Activated naive CD4-positive, alpha-beta T cell treated with anti-CD3 and anti-CD28 coated beads, Interleukin-2, amount 50 U/mL, for 72 hours (primary cell): ENCODE data around the gene PLA2G4A. TPM values are rescaled to one million over a fixed set of nuclear protein-coding genes. Genes with fewer than 3 reads are reported as not detected.
"Not testable (repeated sequence)": the region's sequence is repeated elsewhere in the genome, so short reads cannot be mapped to it uniquely, and the experiment has no call there.

Experiments used
- ATAC-seq, 2 donors: fragments of 150-1000 bp; cut with Tn5 transposase; 2 replicates each; pipeline ENCODE4 v1.10.0; 2021; ENCODE audit warnings: mild to moderate bottlenecking in 2 of 2, moderate library complexity in 2 of 2
- DNase-seq, 2 donors: peaks; one replicate each; pipeline ENCODE4 v3.0.0; 2021 to 2022; ENCODE audit warnings: low spot score in 2 of 2
- H3K27ac Mint-ChIP-seq, 2 donors: one replicate each; pipeline ENCODE4 v1.8.0; 2022; ENCODE audit warnings: mild to moderate bottlenecking in 2 of 2, mixed read lengths in 2 of 2
- H3K36me3 Mint-ChIP-seq, 2 donors: one replicate each; pipeline ENCODE4 v1.8.0; 2022; ENCODE audit warnings: mixed read lengths in 2 of 2
- H3K9me3 Mint-ChIP-seq, 2 donors: one replicate each; pipeline ENCODE4 v1.8.0; 2022; ENCODE audit warnings: mixed read lengths in 2 of 2
- total RNA-seq, 2 donors: library from RNA; stranded (reverse); gene quantifications; one replicate each; pipeline ENCODE4 v1.2.3, GENCODE V29; 2022

Gene PLA2G4A
- total RNA-seq, 2 donors from 2014 or later = 0.09 to 0.27 TPM

GRCh38 chr1:186888367-186888766 is 59.6 kb downstream of the PLA2G4A start:
- H3K27ac Mint-ChIP-seq = no peak overlapping the region
- ATAC-seq (no peak), DNase-seq (no peak)
- peaks cover 0 to 5% of the 10 kb centered on the region in 2 donors for H3K36me3 Mint-ChIP-seq
- H3K9me3 Mint-ChIP-seq = peaks cover 8 to 13% of the 10 kb centered on the region in 2 donors

- no peak overlapping the region for H3K27ac Mint-ChIP-seq
- H3K9me3 Mint-ChIP-seq = no peaks in the 10 kb centered on the region
- no peaks in the 10 kb centered on the region for H3K36me3 Mint-ChIP-seq
- DNase-seq (no peak), ATAC-seq (no peak)
Observed at GRCh38 chr1:186892936-186893335, 64.2 kb downstream of the PLA2G4A start.

- no peak for DNase-seq
- ATAC-seq = no peak
- Mint-ChIP-seq H3K9me3 (no peaks in the 10 kb centered on the region), H3K36me3 (no peaks in the 10 kb centered on the region), H3K27ac (no peak overlapping the region)
Observed at GRCh38 chr1:186894415-186894814, 65.7 kb downstream of the PLA2G4A start.

- Mint-ChIP-seq H3K9me3 (no peaks in the 10 kb centered on the region), H3K36me3 (no peaks in the 10 kb centered on the region), H3K27ac (no peak overlapping the region)
- DNase-seq (no peak), ATAC-seq (no peak)
Observed at GRCh38 chr1:186896211-186896610, 67.5 kb downstream of the PLA2G4A start.

GRCh38 chr1:186897008-186897407 is 68.3 kb downstream of the PLA2G4A start:
- Mint-ChIP-seq H3K9me3 (no peaks in the 10 kb centered on the region), H3K27ac (no peak overlapping the region), H3K36me3 (no peaks in the 10 kb centered on the region)
- no peak for ATAC-seq
- no peak for DNase-seq

- DNase-seq = no peak
- no peak overlapping the region for H3K27ac Mint-ChIP-seq
- no peaks in the 10 kb centered on the region for H3K9me3 Mint-ChIP-seq
- peak in 1 of 2 donors; percentile 28 for ATAC-seq
- no peaks in the 10 kb centered on the region for H3K36me3 Mint-ChIP-seq
Observed at GRCh38 chr1:186899577-186899976, 70.8 kb downstream of the PLA2G4A start.

- Mint-ChIP-seq H3K27ac (no peak overlapping the region), H3K9me3 (no peaks in the 10 kb centered on the region), H3K36me3 (no peaks in the 10 kb centered on the region)
- DNase-seq (no peak), ATAC-seq (no peak)
Observed at GRCh38 chr1:186899977-186900376, 71.2 kb downstream of the PLA2G4A start.

- DNase-seq = no peak
- Mint-ChIP-seq H3K36me3 (no peaks in the 10 kb centered on the region), H3K9me3 (no peaks in the 10 kb centered on the region), H3K27ac (no peak overlapping the region)
- no peak for ATAC-seq
Observed at GRCh38 chr1:186900539-186901237, 71.9 kb downstream of the PLA2G4A start.

GRCh38 chr1:186901631-186902030 is 72.9 kb downstream of the PLA2G4A start:
- Mint-ChIP-seq H3K36me3 (no peaks in the 10 kb centered on the region), H3K9me3 (no peaks in the 10 kb centered on the region), H3K27ac (no peak overlapping the region)
- DNase-seq = no peak
- no peak for ATAC-seq

GRCh38 chr1:186903374-186904136 is 74.8 kb downstream of the PLA2G4A start:
- Mint-ChIP-seq H3K36me3 (no peaks in the 10 kb centered on the region), H3K9me3 (no peaks in the 10 kb centered on the region), H3K27ac (no peak overlapping the region)
- no peak for DNase-seq
- ATAC-seq = no peak

- no peak for ATAC-seq
- no peak for DNase-seq
- no peak overlapping the region for H3K27ac Mint-ChIP-seq
- no peaks in the 10 kb centered on the region for H3K9me3 Mint-ChIP-seq
- H3K36me3 Mint-ChIP-seq = no peaks in the 10 kb centered on the region
Observed at GRCh38 chr1:186904361-186904760, 75.6 kb downstream of the PLA2G4A start.

GRCh38 chr1:186905561-186905960 is 76.8 kb downstream of the PLA2G4A start:
- no peaks in the 10 kb centered on the region for H3K9me3 Mint-ChIP-seq
- ATAC-seq (no peak), DNase-seq (no peak)
- H3K36me3 Mint-ChIP-seq = no peaks in the 10 kb centered on the region
- no peak overlapping the region for H3K27ac Mint-ChIP-seq

GRCh38 chr1:186915555-186915954 is 86.8 kb downstream of the PLA2G4A start:
- Mint-ChIP-seq H3K36me3 (no peaks in the 10 kb centered on the region), H3K27ac (no peak overlapping the region), H3K9me3 (no peaks in the 10 kb centered on the region)
- DNase-seq = no peak
- ATAC-seq = no peak

GRCh38 chr1:186917106-186917786 is 88.5 kb downstream of the PLA2G4A start:
- not testable (repeated sequence) for ATAC-seq, H3K27ac Mint-ChIP-seq, H3K36me3 Mint-ChIP-seq, DNase-seq, H3K9me3 Mint-ChIP-seq

GRCh38 chr1:186921386-186921785 is 92.6 kb downstream of the PLA2G4A start:
- not testable (repeated sequence) for DNase-seq, ATAC-seq, H3K36me3 Mint-ChIP-seq
- H3K27ac Mint-ChIP-seq = peak overlapping the region in 1 of 2 donors; percentile 44
- peaks cover 9 to 11% of the 10 kb centered on the region in 2 donors for H3K9me3 Mint-ChIP-seq

- not testable (repeated sequence) for ATAC-seq, H3K36me3 Mint-ChIP-seq, DNase-seq, H3K27ac Mint-ChIP-seq
- H3K9me3 Mint-ChIP-seq = peaks cover 9 to 11% of the 10 kb centered on the region in 2 donors
Observed at GRCh38 chr1:186922814-186923213, 94.1 kb downstream of the PLA2G4A start.

GRCh38 chr1:186923486-186923885 is 94.7 kb downstream of the PLA2G4A start:
- DNase-seq (no peak), ATAC-seq (no peak)
- H3K27ac Mint-ChIP-seq = no peak overlapping the region
- peaks cover 9 to 11% of the 10 kb centered on the region in 2 donors for H3K9me3 Mint-ChIP-seq
- no peaks in the 10 kb centered on the region for H3K36me3 Mint-ChIP-seq
